Natural killer cell (primary cell): ENCODE data around the gene NOL6. TPM values are rescaled to one million over a fixed set of nuclear protein-coding genes. Genes with fewer than 3 reads are reported as not detected.
"Not testable (repeated sequence)": the region's sequence is repeated elsewhere in the genome, so short reads cannot be mapped to it uniquely, and the experiment has no call there.

Source experiments
- ATAC-seq, 3 donors: fragments of 150-1000 bp in 2 of 3; fragments of 200-7000 bp in 1 of 3; cut with Tn5 transposase; 1 replicate in 1 of 3; 2 replicates in 2 of 3; pipeline ENCODE4 v1.10.0; 2021; ENCODE audit warnings: mild to moderate bottlenecking in 2 of 3, moderate library complexity in 2 of 3
- DNase-seq, 2 donors: peaks; one replicate each; pipeline versions ENCODE4 v3.0.0 to v3.0.0-alpha.2; 2013 to 2021; ENCODE audit warnings: mixed read lengths in 1 of 2
- H3K27ac ChIP-seq: one replicate; pipeline ENCODE4 v1.5.1; 2013; ENCODE audit warnings: mild to moderate bottlenecking, low read length
- H3K27me3 ChIP-seq: one replicate; pipeline ENCODE4 v1.6.1; 2013; ENCODE audit warnings: low read length; ENCODE audit not compliant: control insufficient read depth, insufficient read depth
- H3K36me3 ChIP-seq: one replicate; pipeline ENCODE4 v1.6.1; 2013; ENCODE audit warnings: low read length; ENCODE audit not compliant: control insufficient read depth, insufficient read depth
- H3K4me1 ChIP-seq: one replicate; pipeline ENCODE4 v1.6.1; 2013; ENCODE audit warnings: low read length; ENCODE audit not compliant: control insufficient read depth, insufficient read depth
- H3K4me3 ChIP-seq: one replicate; pipeline ENCODE4 v1.5.1; 2013; ENCODE audit warnings: low read length
- H3K9me3 ChIP-seq: one replicate; pipeline ENCODE4 v1.6.1; 2013; ENCODE audit warnings: low read length; ENCODE audit not compliant: control insufficient read depth, insufficient read depth
- H3K27ac Mint-ChIP-seq, 2 donors: one replicate each; pipeline ENCODE4 v1.8.0; 2022; ENCODE audit warnings: mild to moderate bottlenecking in 2 of 2, mixed read lengths in 2 of 2, moderate library complexity in 1 of 2
- H3K27me3 Mint-ChIP-seq, 2 donors: one replicate each; pipeline ENCODE4 v1.8.0; 2022; ENCODE audit warnings: low read depth in 2 of 2, mixed read lengths in 2 of 2
- H3K36me3 Mint-ChIP-seq: one replicate; pipeline ENCODE4 v1.8.0; 2022; ENCODE audit warnings: mixed read lengths
- H3K4me1 Mint-ChIP-seq, 2 donors: one replicate each; pipeline ENCODE4 v1.8.0; 2022; ENCODE audit warnings: mixed read lengths in 2 of 2
- H3K4me3 Mint-ChIP-seq: one replicate; pipeline ENCODE4 v1.8.0; 2022; ENCODE audit warnings: mild to moderate bottlenecking, moderate library complexity, mixed read lengths
- H3K9me3 Mint-ChIP-seq, 2 donors: one replicate each; pipeline ENCODE4 v1.8.0; 2022; ENCODE audit warnings: mixed read lengths in 2 of 2
- CTCF ChIP-seq: fragments of 200-600 bp; IDR thresholded peaks from one replicate; pipeline ENCODE4 v1.8.0; 2022; ENCODE audit warnings: antibody characterized with exemption
- WGBS: methylation state at CpG from one replicate; pipeline ENCODE4 v1.1.7; 2013; ENCODE audit warnings: missing lambda C conversion rate; ENCODE audit not compliant: insufficient coverage; 5-methylcytosine and 5-hydroxymethylcytosine counted together
- intact Hi-C: fragments of 100-400 bp; cut with micrococcal nuclease; formaldehyde crosslinking; loops from one replicate; pipeline ENCODE4 v1.14.2; 2022
- total RNA-seq, 4 donors: library from RNA; stranded (reverse); fragments of 120-200 nt in 1 of 4; gene quantifications; one replicate each; pipeline versions ENCODE4 v1.2.3 to v1.2.4, GENCODE V29; 2013 to 2022

The NOL6 gene
- total RNA-seq, 3 donors from 2014 or later (not counting 1 experiment from before 2014, with no cell fraction given) = 34.2 to 42.2 (median 38.2) TPM

- no peaks in the 10 kb centered on the region for H3K27me3 Mint-ChIP-seq
- H3K27ac ChIP-seq = peak overlapping the region; percentile 61
- whole genome bisulfite sequencing = 54% methylated on average over 7 of the region's 7 CpGs
- intact Hi-C loops = loop anchor here (2.0 kb wide), 1 partner anchor 20 kb away; the partner anchor contains the start of gene AQP3
- no peaks in the 10 kb centered on the region for H3K9me3 Mint-ChIP-seq
- no peak overlapping the region for H3K4me3 Mint-ChIP-seq
- peaks cover 0 to 14% of the 10 kb centered on the region in 2 donors for H3K4me1 Mint-ChIP-seq
- H3K27me3 ChIP-seq = no peaks in the 10 kb centered on the region
- H3K36me3 Mint-ChIP-seq = no peaks in the 10 kb centered on the region
- TF ChIP-seq CTCF = no peak
- peak overlapping the region; percentile 21 to 79 for H3K27ac Mint-ChIP-seq
- no peak overlapping the region for H3K4me3 ChIP-seq
- H3K36me3 ChIP-seq = no peaks in the 10 kb centered on the region
- ATAC-seq (peak; percentile 80 to 89 (median 86)), DNase-seq (peak; percentile 36 to 42)
- no peaks in the 10 kb centered on the region for H3K9me3 ChIP-seq
- H3K4me1 ChIP-seq = peaks cover 18% of the 10 kb centered on the region
Measured at GRCh38 chr9:33426843-33427293, 46.9 kb downstream of the NOL6 start.

- 84% methylated on average over 4 of the region's 4 CpGs for WGBS
- intact Hi-C loops = no loop called here
- H3K27me3 Mint-ChIP-seq = no peaks in the 10 kb centered on the region
- Histone ChIP-seq H3K36me3 (no peaks in the 10 kb centered on the region), H3K27me3 (no peaks in the 10 kb centered on the region), H3K4me1 (peaks cover 18% of the 10 kb centered on the region), H3K27ac (no peak overlapping the region), H3K4me3 (no peak overlapping the region), H3K9me3 (no peaks in the 10 kb centered on the region)
- no peaks in the 10 kb centered on the region for H3K9me3 Mint-ChIP-seq
- DNase-seq = no peak
- no peaks in the 10 kb centered on the region for H3K36me3 Mint-ChIP-seq
- no peak for ATAC-seq
- H3K27ac Mint-ChIP-seq = no peak overlapping the region
- no peak for TF ChIP-seq CTCF
- H3K4me3 Mint-ChIP-seq = no peak overlapping the region
- peaks cover 0 to 14% of the 10 kb centered on the region in 2 donors for H3K4me1 Mint-ChIP-seq
Measured at GRCh38 chr9:33425128-33425533, 48.6 kb downstream of the NOL6 start.

DNA sequence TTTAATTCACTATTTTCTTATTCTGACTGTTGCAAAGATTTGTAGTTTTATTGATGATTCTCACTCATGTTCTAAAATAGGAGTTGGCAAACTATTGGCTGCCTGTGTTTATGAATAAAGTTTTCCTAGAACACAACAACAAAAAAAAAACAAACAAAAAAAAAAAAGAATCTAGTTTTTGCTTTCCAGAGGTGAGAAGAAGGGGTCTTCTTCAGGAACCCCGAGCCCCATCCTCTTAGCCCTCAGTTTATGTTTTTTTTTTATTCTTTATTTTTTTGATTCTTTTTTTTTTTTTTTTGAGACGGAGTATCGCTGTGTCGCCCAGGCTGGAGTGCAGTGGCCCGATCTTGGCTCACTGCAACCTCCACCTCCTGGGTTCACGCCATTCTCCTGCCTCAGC, 49.2 kb downstream of the NOL6 start:
- ATAC-seq, DNase-seq, intact Hi-C loops, H3K36me3 Mint-ChIP-seq, H3K27me3 Mint-ChIP-seq, H3K9me3 Mint-ChIP-seq, H3K36me3 ChIP-seq, H3K27ac Mint-ChIP-seq, H3K27me3 ChIP-seq, H3K9me3 ChIP-seq, H3K4me3 Mint-ChIP-seq, H3K4me3 ChIP-seq, H3K27ac ChIP-seq: not testable (repeated sequence)
- 82% methylated on average over 3 of the region's 6 CpGs for WGBS
- H3K4me1 ChIP-seq = peaks cover 18% of the 10 kb centered on the region
- H3K4me1 Mint-ChIP-seq = peaks cover 0 to 14% of the 10 kb centered on the region in 2 donors

DNA sequence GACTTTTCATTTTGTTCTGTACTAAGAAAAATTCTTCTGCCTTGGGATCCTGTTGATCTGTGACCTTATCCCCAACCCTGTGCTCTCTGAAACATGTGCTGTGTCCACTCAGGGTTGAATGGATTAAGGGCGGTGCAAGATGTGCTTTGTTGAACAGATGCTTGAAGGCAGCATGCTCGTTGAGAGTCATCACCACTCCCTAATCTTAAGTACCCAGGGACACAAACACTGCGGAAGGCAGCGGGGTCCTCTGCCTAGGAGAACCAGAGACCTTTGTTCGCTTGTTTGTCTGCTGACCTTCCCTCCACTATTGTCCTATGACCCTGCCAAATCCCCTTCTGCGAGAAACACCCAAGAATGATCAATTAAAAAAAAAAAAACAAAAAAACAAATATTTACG, 49.7 kb downstream of the NOL6 start:
- H3K9me3 Mint-ChIP-seq, H3K36me3 ChIP-seq, DNase-seq, H3K27ac Mint-ChIP-seq, H3K4me3 ChIP-seq, ATAC-seq, H3K27ac ChIP-seq, H3K9me3 ChIP-seq, H3K27me3 ChIP-seq, H3K27me3 Mint-ChIP-seq, H3K4me3 Mint-ChIP-seq, intact Hi-C loops, H3K36me3 Mint-ChIP-seq: not testable (repeated sequence)
- WGBS = no CpG with 5 or more reads among the region's 7 CpGs
- H3K4me1 Mint-ChIP-seq = peaks cover 0 to 14% of the 10 kb centered on the region in 2 donors
- peaks cover 18% of the 10 kb centered on the region for H3K4me1 ChIP-seq
